ENCODE data around the gene COL17A1. TPM values are rescaled to one million over a fixed set of nuclear protein-coding genes. Genes with fewer than 3 reads are reported as not detected.

The COL17A1 gene
- total RNA-seq, 4 donors from 2014 or later, result under 0.01 to 2.9 (median 0.98) TPM; not detected in 1

DNA sequence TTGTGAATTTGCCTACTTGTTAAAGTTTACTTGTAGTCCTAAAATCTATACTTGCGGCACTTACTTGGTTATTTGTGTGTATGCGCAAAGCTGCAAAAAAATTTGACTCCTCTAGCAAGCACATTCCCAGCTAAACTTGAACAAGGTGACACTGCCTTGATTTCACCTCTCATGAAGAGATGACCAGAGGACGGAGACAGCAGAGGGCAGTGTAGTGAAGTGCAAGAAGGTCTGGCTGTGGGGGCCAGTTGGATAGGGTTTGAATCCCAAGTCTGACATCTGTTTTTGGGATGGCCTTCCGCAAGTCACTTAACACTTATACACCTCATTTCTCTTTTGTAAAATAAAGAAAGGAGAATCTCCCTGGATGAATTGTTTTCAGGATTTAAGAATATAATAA, 103.0 kb downstream of the COL17A1 start:
- Histone ChIP-seq H3K27me3 (no peaks in the 10 kb centered on the region), H3K9me3 (no peaks in the 10 kb centered on the region), H3K4me1 (peaks cover 0 to 7% of the 10 kb centered on the region in 2 donors), H3K4me3 (no peak overlapping the region), H3K36me3 (no peaks in the 10 kb centered on the region), H3K27ac (no peak overlapping the region)
- intact Hi-C loops (cut with DNase I; ENCODE audit: low total_unique reads), result no loop called here
- no peak for TF ChIP-seq POLR2A (IDR thresholded peaks at IDR 0.05)
- no peak for TF ChIP-seq CTCF (IDR thresholded peaks at IDR 0.05)
- DNase-seq, result no peak

MicroRNAs encoded within 50 kb of the gene (microRNA counts, 767-probe panel; counts per million panel counts)
- 0 counts per million in 2 donors for microRNA hsa-miR-936

Small RNA genes lying within 50 kb of the gene (microRNA-seq; reads per million reads assigned to microRNA genes)
- not detected for gene MIR936 (ENCODE audit: borderline microRNAs expressed, borderline replicate concordance)

Other genes with a start within 250 kb of the COL17A1 start
- gene SH3PXD2A, start 230.3 kb downstream of the COL17A1 start, total RNA-seq, result 100 to 1,000 TPM in 1 of 4 donors, 10 to 100 TPM in 3; 12.6 to 117 (median 46.6) TPM
- gene STN1, start 167.7 kb downstream of the COL17A1 start, total RNA-seq, result 10 to 100 TPM; 20.0 to 29.2 (median 27.0) TPM
- 10 to 100 TPM; 30.9 to 78.7 (median 52.1) TPM for gene SLK, start 118.7 kb downstream of the COL17A1 start, total RNA-seq
- 10 to 100 TPM in 2 of 4 donors, 1 to 10 TPM in 2; 4.1 to 12.8 (median 10.5) TPM for gene SFR1, start 36.3 kb upstream of the COL17A1 start, total RNA-seq
- gene CFAP43, start 146.5 kb upstream of the COL17A1 start, total RNA-seq, result 10 to 100 TPM in 1 of 4 donors, 1 to 10 TPM in 3; 3.1 to 23.8 (median 3.8) TPM
- gene GSTO1, start 169.0 kb upstream of the COL17A1 start, total RNA-seq, result 100 to 1,000 TPM in 2 of 4 donors, 10 to 100 TPM in 2; 54.7 to 131 (median 102) TPM
- gene GSTO2, start 183.3 kb upstream of the COL17A1 start, total RNA-seq, result 10 to 100 TPM in 1 of 4 donors, 1 to 10 TPM in 1, under 1 TPM in 1, not detected in 1; under 0.01 to 10.6 (median 5.6) TPM

Measured in uterus (tissue), 4 donors.